GM19351 (cell line): ENCODE measurements around the gene LGALS3.

Experiments used
- ATAC-seq: cut with Tn5 transposase; IDR thresholded peaks from one replicate; pipeline ENCODE4 v1.9.1; 2021; ENCODE audit warnings: mild to moderate bottlenecking, moderate library complexity; ENCODE audit not compliant: unreplicated experiment

Gene LGALS3

GRCh38 chr14:55190906-55191202 lies 61.8 kb downstream of the LGALS3 start:
- no peak for ATAC-seq

GRCh38 chr14:55191203-55192053 lies 62.4 kb downstream of the LGALS3 start, which contains the start of gene DLGAP5:
Gene DLGAP5 (minus strand): TSS chr14:55191585. CDS start chr14:55189179, 2,406 bp downstream.
- peak; percentile 96 for ATAC-seq

- no peak for ATAC-seq
Measured at GRCh38 chr14:55192054-55192621, 63.1 kb downstream of the LGALS3 start.

GRCh38 chr14:55194656-55195355 lies 65.8 kb downstream of the LGALS3 start:
- ATAC-seq, result no peak
